NCI-H2227 treated with DMSO at 0.1 percent for 48 hours (cell line): ENCODE measurements around the gene FAM219A.

Experiments
- DNase-seq: peaks from one replicate; lab custom pipeline; 2025; lab: John Stamatoyannopoulos, UW

FAM219A gene

GRCh38 chr9:34400686-34401602 is 57.4 kb downstream of the FAM219A start:
- no peak for DNase-seq

DNA sequence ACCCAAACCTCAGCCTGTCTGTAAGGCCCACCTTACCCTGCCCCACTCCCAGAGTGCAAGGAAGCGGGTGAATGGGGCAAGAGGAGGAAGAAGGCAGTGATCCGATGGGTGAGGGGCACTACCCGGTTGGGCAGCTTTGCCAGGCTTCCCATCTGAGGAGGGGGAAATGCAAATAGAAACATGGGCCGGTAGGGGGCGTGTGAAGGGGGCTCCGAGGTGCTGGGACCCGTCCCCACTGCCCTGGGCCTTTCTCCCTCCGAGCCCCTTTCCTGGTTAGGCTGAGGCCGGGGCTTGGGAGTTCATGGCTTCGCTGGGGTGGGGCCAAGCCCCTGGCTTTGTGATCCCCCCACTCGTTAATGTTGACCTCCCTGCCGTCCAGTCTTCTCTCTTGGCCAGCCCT is 58.1 kb downstream of the FAM219A start:
- DNase-seq = no peak

GRCh38 chr9:34399729-34400128 is 58.6 kb downstream of the FAM219A start:
- no peak for DNase-seq

- DNase-seq = no peak
Observed at GRCh38 chr9:34398875-34399274, 59.5 kb downstream of the FAM219A start.

DNA sequence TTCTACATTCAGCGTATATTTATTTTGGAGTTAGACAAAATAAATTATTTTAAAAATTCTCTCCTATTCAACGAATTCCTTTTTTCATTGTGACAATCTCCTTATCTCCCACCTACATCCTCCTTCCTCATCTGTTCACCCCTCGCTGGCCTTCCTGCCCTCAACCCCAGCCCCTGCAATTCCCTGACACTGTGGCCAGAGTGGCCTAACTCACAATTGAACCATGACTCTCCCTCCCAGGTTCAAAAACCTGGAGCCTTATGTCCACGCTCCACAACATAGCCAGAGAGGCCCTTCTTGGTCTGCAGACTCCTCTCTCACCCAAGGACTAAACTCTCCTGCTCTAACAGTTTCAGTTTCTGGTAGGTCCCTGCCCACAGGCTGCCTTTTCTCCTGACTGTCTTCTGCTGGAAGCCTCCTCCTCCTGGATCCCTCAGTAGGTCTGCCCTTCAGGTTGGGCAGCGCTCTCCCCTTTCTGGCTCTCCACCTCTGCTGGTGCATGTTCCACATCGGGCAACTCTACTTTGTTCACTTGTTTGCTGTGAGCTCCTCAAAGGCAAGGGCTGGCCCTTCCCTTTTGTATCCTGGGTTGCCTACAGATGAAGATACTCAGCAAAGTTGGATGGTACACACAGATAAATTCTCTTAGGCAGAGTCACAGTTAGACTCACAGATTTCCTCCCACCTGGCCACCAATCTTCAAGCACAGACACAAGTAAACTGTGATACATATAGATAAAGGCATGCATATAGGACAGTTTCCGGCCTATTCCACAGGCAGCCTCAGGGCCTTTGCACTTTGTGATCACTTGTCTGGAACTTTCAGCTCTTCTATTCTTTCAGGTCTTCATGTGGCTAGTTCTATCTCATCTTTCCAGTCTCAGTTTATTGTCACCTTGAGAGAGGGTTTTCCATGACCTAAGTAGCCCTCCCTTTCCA is 61.8 kb downstream of the FAM219A start:
- no peak for DNase-seq

GRCh38 chr9:34392511-34392910 is 65.9 kb downstream of the FAM219A start:
- no peak for DNase-seq

DNA sequence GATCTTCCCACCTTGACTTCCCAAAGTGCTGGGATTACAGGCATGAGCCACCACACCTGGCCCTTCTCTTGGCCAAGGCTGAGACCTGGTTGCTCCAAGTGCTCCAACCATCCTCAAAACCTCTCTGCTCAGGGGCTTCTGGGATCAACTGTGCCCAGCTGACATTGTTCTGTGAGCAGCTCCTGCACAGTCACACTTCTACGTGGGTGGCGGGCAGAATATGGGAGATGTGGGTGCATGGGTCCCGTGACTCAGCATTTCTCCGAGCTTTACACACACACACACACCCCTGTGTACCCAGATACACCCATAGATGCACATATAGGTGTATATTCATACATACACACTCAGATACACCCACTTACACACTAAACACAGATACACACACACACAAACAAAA is 71.1 kb downstream of the FAM219A start:
- DNase-seq = no peak

DNA sequence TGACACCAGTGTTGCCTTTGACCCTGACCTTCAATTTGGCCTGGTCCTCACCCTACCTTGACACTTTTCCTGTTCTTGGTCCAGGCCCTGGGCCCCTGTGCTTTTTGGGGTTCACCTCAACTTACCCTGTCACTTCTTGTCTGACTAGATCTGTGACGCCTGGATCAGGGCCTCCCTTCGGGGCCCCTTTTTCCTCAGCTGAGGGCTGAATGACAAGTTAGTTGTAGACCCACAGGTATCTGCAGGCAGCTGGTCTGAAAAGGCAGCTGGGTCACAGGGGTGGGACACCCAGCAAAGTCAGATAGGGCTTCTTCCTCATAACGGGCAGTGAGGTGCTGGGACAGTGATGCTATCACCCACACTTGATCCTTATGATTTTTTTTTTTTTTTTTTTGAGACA is 71.7 kb downstream of the FAM219A start:
- DNase-seq = no peak

DNA sequence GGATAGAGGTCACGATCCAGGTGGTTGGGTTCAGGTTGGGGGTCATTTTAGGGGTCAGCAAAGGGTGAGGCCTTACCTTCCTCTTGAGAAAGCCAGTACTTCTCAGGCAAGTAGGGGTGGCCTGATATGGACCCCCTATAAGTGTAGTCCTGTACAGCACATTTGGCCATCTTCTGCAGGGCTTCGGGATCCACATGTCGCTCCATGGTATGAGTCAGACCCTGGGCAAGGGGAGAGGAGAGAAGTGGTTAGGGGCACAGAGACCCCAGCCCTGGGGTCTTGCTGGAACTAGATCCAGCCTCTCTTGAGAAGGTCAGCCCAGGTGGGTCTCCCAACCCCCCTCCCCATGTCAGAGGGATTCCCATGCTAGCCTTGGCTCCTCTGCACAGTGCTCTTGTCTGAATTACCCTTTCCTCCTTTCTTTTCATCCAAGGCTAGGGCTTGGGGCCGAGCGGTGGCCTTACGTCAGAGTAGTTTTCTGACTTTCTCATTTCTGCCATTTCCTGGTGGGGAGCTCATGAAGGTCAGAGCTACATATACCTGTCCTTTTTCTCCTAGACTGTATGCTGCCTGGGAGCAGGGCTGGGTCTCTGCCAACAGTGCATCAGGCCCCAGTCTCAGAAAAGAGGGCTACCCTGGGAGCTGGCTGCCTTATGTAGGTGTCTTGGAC is 72.7 kb downstream of the FAM219A start:
- no peak for DNase-seq

- no peak for DNase-seq
Observed at GRCh38 chr9:34384368-34385165, 73.8 kb downstream of the FAM219A start.

- no peak for DNase-seq
Observed at GRCh38 chr9:34383904-34384303, 74.5 kb downstream of the FAM219A start.

- no peak for DNase-seq
Observed at GRCh38 chr9:34382879-34383278, 75.5 kb downstream of the FAM219A start.

GRCh38 chr9:34382054-34382453 is 76.3 kb downstream of the FAM219A start:
- no peak for DNase-seq

- DNase-seq = peak; percentile 14
Observed at GRCh38 chr9:34381323-34381722, 77.0 kb downstream of the FAM219A start.

DNA sequence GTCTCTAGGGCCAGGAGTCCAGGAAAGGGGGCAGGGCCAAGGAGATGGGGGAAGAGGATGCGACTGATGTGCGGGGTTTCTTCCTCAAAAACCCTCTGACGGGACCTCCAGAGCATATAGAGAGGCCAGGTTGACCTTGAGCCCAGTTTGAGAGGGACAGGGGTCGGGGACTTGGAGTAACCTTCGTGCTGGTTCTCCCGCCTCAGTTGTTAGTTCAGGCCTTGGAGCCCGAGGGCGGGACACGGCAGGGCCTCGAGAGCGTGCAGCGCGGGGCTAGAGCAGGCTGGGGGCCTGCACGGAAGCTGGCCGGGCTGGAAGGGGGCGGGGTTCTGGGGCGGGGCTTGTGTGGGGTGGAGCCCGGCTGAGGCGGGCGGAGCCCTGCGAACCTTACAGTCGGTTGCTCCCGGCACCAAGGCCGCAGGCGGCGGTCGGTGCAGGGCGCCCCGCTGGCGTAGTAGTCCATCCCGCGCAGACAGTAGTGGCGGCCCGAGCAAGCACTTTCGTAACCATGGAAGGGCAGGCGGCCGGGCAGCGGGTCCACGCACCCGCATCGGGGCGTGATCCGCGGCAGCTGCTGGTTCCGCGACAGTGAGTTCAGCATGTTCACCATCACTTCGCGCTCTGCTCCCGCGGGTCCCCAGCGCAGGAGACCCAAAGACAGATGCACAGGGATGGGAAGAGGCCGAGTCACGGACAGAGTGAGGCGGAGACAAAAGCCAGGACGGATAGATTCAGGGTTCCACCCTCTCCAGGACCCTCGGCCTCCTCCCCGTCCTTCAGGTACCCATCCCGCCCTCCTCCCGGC is 77.7 kb downstream of the FAM219A start:
- peak; percentile 53 for DNase-seq

DNA sequence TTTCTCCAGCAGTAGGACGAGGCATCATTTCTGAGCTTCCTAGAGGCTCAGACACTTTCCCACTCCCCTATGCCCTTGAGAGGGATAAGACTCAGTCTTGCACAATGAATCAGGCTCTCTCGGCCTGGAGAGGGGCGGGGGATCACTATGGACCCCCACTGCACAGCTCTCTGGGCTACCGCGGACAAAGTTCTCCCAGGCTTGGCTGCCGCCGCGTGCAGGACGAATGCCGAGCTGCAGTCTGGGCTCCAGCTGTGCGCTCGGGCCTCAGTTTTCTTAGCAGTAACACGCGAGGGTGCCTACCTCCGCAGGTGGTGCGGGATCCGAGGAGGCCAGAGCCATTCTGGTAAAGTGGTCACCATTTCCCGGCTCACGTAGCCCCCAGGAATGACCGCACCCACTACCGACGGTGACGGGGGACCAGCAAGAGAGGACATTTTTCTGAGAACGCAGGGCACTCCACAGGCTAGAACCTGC is 78.3 kb downstream of the FAM219A start:
- no peak for DNase-seq

- peak; percentile 67 for DNase-seq
Observed at GRCh38 chr9:34379334-34380033, 78.9 kb downstream of the FAM219A start.

- DNase-seq = no peak
Observed at GRCh38 chr9:34378376-34379060, 79.9 kb downstream of the FAM219A start.

GRCh38 chr9:34377404-34377746 is 81.0 kb downstream of the FAM219A start:
- peak; percentile 23 for DNase-seq
